IPS-NIHi11 (cell line): ENCODE results near the gene MRNIP.

Experiments used
- DNase-seq: peaks from one replicate; pipeline ENCODE4 v3.0.0; 2012; ENCODE audit warnings: mixed read lengths, low spot score

MRNIP gene

DNA sequence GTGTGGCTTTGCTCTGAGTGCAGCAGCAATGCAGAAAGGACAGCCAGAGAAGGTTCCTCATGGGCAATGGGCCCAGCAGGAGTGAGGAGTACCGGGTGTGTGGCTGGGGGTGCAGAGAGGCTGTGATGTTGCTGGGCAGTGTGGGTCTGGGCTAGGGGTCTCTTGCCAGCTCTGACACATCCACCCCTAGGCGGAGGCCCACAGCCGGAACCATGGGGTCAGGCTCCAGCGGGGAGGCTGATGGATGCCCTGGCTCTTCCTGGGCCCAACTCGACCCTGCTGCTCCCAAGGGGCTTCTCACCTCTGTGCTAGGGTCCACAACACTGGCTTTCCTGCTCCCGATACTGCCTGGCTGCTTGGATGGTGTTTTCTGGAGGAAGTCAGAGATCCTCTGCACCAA, 29.2 kb upstream of the MRNIP start:
- no peak for DNase-seq

GRCh38 chr5:179887095-179887494, 28.5 kb upstream of the MRNIP start:
- DNase-seq: no peak

DNA sequence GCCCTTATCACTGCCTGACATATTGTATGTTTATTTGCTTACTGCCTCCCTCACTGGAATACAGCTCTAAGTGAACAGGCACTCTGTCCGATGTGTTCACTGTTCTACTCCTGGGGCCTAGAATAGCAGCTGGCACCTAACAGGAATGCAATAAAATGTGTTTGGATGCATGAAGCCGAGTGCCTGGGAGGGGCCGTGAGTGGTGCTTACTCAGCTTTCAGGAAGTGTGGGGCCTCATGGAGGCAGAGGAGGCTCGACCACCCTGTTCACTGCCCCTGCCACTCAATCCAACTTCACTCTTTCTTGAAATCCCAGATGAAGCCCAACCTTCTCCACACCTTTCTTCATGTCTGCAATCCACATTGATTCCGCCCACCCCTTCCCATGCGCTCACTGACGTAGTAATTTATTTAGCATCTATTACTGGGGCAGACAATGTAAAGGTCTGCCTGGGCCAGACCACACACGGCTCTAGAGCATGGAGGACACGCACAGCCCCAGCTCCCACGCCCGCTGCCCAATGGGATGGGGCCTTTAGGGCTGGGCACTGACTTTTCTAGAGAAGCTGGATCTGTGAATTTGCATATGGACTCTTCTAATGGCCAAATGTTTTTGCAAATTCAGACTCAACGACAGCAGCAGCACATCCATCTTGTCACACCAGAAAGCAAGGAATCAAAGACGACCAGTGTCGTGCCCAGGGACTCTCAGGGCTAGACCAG, 27.7 kb upstream of the MRNIP start:
- DNase-seq: no peak

GRCh38 chr5:179885491-179886090, 27.0 kb upstream of the MRNIP start:
- no peak for DNase-seq

DNA sequence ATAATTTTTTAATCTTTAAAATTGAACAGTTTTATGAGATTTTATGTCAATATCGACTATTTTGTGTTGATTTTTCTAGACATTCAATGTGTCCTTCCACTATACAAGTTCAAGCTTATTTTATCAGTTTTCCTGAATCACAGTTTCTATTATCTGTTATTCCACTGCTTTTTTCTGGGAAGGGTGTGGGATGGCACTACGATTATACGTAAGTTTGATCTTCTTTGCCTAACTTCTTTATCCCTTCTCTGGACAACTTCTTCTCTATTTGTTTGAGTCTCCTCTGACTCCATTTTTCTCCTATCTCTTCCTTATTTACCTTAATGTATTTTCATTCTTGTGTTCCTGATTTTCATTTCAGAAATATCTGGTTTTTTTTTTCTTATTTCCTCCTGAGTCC, 24.5 kb upstream of the MRNIP start:
- DNase-seq: no peak

- no peak for DNase-seq
These were observed 23.7 kb upstream of the MRNIP start for GRCh38 chr5:179882338-179882737.

DNA sequence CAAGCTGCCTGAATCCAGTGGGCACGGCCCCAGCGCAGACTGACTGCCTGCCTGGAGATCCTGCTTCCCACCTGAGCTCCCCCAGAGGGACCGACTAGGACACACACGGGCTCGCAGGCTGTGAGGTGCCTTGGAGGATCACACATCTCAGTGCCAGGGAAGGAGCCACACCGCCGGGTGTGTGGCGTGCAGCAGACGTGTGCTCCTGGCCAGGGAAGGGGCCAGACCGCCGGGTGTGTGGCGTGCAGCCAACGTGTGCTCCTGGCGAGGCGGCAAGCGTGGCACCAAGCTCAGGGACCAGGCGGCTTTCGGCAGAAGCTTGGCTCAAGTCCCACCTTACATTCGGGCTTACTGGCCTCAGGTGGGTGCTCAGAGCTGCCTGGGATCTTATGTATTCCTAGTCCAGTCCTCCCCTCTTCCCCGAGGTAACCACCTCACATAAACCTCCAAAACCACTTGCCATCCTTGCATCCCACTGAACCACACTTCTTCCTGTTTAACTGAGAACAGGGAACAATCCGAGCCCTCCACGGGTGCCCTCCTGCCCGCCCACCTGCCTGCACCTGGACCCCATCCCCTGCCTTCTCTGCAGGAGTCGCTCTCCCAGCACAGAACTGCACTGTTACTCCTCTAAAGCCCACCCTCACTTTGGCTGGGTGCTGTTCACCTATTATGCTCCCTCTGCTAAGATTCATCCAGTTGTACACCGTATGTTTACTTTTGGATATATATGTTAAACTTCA, 22.4 kb upstream of the MRNIP start:
- no peak for DNase-seq

DNA sequence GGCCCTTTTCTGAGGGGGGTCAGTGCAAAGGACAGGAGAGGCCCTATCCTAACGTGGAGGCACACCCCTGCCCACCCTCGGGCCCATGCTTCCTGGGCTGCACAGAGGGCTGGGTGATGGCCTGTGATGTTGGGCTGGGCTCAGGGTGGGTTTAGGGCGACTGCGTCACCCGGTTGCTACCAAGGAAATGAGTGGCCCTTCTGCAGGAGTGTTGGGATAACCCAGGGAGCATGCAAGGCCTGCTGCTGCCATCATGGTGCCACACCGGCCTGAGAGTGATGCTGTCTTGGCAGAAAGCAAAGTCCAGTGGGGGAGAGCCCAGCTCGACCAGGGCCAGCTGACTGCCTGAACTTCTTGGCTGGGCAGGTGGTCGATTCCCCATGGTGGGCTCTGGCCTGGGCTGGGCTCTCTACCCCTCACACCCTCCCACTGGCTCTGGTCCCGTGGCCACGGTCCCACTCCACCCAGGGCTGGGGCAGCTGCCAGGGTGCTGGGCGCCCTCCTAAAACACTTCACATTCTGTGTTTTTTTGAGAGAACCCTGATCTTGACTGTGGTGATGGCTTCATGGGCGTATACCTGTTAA, 21.5 kb upstream of the MRNIP start:
- no peak for DNase-seq

DNA sequence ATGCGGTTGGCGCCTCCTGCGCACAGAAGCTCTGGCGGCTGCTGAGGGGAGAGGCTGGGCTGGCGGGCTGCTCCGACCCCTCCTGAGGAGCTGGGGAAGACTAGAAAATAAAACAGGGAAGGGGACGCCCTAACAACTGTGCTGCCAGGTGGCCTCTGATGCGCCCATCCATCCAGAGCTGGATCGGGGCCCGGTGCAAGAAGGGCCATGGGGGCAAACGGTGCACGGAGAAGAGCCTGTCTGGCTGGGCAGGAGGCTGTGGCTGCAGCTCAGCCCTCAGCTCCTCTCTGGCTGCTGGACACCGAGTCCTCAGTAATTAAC, 21.0 kb upstream of the MRNIP start:
- no peak for DNase-seq

DNA sequence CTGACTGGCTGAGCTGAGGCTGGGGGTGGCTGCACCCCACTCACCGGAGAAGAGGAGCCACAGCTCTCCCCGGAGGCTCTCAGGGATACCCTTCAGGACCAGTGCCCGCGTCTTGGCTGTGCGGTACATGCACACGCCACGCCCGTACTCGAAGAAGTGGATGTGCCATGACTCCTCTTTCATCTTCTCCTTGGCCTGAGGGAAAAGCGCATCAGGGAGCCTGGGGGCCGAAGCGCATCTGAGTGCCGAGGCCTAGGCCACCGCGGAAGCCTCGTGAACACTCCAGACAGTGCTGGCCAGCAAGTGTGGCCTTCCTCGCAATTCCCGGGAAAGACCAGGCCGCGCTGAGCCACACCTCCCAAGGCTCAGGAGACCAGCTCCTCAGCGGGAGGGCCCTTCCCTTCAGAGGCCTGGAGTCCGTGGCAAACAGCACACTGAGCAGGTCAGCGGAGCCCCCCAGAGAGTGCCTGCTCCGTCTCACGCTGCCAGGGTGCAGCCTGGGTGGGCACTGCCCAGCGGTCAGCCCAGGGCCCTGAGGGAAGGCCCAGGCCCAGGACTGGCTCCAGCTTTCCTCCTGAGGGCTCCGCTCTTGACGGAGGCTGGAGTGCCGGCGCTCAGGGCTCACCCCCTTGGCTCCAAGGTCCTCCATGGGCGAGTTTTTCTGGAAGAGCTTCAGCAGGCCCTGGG, 20.5 kb upstream of the MRNIP start:
- no peak for DNase-seq

GRCh38 chr5:179878222-179879002, 19.8 kb upstream of the MRNIP start:
- no peak for DNase-seq

DNA sequence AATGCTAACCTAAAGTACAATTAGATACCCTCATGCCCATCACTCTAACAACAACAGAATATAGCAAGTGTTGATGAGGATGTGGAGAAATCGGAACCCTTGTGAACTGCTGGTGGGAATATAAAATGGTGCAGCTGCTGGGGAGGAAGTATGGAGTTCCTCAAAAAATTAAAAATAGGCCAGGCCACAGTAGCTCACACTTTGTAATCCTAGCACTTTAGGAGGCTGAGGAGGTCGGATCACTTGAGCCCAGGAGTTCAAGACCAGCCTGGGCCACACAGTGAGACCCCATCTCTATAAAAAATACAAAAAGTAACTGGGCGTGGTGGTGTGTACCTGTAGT, 18.0 kb upstream of the MRNIP start:
- no peak for DNase-seq

DNA sequence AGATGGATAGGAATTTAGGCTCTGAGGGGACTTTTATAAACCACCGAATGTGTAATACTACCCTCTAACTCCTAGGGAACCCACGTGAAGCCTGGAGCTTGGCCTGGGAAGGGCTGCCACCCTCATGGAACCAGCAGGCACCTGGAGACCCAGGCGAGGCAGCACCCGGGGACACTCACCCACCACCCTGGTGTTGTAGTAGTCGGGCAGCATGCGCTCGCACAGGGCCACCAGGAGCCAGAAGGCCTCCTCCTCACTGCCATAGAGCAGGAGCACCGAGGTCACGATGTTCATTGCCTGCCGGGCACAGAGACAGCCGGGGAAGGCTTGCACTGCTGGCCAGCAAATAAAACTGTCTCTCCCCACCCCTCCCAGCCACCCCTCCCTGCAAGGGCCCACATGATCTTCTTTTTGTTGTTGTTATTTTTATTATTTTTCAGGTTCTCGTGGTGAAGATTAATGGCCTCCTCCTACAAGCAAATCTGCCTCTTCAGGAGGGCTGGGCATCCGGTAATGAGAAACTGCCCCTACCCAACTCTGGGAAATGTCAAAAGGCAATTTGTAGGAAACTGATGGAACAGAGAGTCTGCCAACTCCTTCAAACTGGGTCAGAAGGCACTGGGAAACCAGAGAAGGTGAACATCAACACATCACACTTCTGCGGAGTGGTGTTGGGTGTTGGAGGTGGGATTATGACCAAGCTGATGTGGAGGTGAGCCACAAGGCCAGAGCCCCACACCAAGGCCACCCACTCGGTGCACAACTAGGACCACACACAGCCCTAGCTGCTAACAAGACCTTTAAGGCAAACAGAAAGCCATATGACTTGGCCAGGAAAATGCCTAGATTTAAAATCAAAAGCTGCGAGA, 17.4 kb upstream of the MRNIP start:
- no peak for DNase-seq

- DNase-seq: no peak
These were observed 16.1 kb upstream of the MRNIP start for GRCh38 chr5:179874536-179875292.

- DNase-seq: no peak
These were observed 15.5 kb upstream of the MRNIP start for GRCh38 chr5:179874136-179874535.

GRCh38 chr5:179873588-179874110, 15.0 kb upstream of the MRNIP start:
- no peak for DNase-seq

- no peak for DNase-seq
These were observed 14.4 kb upstream of the MRNIP start for GRCh38 chr5:179872828-179873575.

- DNase-seq: no peak
These were observed 13.6 kb upstream of the MRNIP start for GRCh38 chr5:179872055-179872827.
